Measurements from ENCODE around the gene HNRNPUL2.

DNA sequence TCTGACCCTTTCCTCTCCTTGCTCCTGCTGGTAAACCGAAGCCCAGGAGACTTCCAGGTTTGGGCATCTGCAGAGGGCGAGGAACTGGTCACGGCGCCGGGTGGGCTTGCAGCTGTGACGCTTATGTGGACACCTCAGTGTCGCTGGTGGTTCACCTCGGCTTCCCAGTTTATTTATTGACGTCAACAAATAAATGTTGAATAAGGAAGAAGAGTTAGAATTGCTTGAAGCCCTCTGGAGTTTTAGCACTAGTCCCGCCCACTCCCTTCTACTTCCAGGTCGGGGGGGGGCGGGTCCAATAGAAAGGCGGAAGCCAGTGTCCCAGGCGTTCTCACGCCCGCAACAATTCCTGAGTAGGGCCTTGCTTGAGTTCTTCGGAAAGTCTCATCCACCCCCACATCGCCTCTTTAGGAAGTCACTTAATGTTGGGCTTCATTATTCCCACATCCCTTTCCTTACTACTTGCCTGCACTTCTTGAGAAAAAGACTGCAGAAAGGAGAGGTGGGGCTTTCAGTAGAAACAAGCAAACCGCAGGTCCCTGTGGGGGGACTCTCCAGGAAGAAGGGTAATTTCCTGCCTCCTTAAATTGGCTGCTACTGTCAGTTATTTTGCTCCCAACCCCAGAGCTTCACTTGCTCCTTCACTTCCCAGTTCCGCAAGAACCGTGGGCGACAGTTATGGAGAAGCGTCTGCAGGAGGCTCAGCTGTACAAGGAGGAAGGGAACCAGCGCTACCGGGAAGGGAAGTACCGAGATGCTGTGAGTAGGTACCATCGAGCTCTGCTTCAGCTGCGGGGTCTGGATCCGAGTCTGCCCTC, 1.1 kb upstream of the HNRNPUL2 start, which contains the start of gene TTC9C:
- TF ChIP-seq, protein P1, sequence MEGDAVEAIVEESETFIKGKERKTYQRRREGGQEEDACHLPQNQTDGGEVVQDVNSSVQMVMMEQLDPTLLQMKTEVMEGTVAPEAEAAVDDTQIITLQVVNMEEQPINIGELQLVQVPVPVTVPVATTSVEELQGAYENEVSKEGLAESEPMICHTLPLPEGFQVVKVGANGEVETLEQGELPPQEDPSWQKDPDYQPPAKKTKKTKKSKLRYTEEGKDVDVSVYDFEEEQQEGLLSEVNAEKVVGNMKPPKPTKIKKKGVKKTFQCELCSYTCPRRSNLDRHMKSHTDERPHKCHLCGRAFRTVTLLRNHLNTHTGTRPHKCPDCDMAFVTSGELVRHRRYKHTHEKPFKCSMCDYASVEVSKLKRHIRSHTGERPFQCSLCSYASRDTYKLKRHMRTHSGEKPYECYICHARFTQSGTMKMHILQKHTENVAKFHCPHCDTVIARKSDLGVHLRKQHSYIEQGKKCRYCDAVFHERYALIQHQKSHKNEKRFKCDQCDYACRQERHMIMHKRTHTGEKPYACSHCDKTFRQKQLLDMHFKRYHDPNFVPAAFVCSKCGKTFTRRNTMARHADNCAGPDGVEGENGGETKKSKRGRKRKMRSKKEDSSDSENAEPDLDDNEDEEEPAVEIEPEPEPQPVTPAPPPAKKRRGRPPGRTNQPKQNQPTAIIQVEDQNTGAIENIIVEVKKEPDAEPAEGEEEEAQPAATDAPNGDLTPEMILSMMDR (IDR thresholded peaks at IDR 0.05) = no peak
- TF ChIP-seq POLR2AphosphoS5 (IDR thresholded peaks at IDR 0.05; ENCODE audit: low read depth, low read length) = peak; percentile 77; the same call in 1 of the 2 replicates
